A673 (cell line): ENCODE data around the gene EPS8.

Experiments used
- CTCF ChIP-seq: fragments of 300-800, 200-600 bp; sonication (generic); conservative IDR thresholded peaks from 2 replicates; pipeline ENCODE4 v1.5.1; 2017; ENCODE audit warnings: low read depth, mild to moderate bottlenecking, antibody characterized with exemption, low read length, moderate library complexity, mixed read lengths
- EZH2 ChIP-seq: fragments of 200-600 bp; sonication (generic); IDR thresholded peaks from 2 replicates; pipeline ENCODE4 v1.6.1; 2017; ENCODE audit warnings: borderline replicate concordance, low read depth, mild to moderate bottlenecking, mixed read lengths, antibody characterized with exemption, low read length; ENCODE audit not compliant: poor library complexity, severe bottlenecking

GRCh38 chr12:15589328-15590032 is 199.7 kb downstream of the EPS8 start:
- TF ChIP-seq CTCF (no peak), EZH2 (no peak)
